ENCODE results near the gene BEST4. TPM values are rescaled to one million over a fixed set of nuclear protein-coding genes. Genes with fewer than 3 reads are reported as not detected.
"Not testable (repeated sequence)": the region's sequence is repeated elsewhere in the genome, so short reads cannot be mapped to it uniquely, and the experiment has no call there.

BEST4 gene
- polyA plus RNA-seq, 3 donors from 2014 or later: 0.37 TPM; not detected in 2

DNA sequence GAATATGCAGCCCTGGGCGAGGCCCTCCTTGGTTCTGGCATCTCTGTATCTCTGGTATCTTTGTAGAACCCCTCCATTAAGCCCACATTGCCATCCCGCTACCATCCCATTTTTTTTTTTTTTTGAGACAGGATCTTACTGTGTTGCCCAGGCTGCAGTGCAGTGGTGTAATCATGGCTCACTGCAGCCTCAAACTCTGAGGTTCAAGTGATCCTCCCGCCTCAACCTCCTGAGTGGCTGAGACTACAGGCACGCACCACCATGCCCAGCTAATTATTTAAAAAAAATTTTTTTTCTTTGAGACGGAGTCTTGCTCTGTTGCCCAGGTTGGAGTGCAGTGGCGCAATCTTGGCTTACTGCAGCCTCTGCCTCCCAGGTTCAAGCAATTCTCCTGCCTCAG, 36.4 kb upstream of the BEST4 start:
- not testable (repeated sequence) for H3K9me3 Mint-ChIP-seq; H3K27me3 Mint-ChIP-seq (ENCODE audit: low read depth in 3 of 3); H3K27ac Mint-ChIP-seq; DNase-seq; H3K4me3 Mint-ChIP-seq; H3K36me3 Mint-ChIP-seq
- H3K4me1 Mint-ChIP-seq: peaks cover 21 to 23% of the 10 kb centered on the region in 2 donors

DNA sequence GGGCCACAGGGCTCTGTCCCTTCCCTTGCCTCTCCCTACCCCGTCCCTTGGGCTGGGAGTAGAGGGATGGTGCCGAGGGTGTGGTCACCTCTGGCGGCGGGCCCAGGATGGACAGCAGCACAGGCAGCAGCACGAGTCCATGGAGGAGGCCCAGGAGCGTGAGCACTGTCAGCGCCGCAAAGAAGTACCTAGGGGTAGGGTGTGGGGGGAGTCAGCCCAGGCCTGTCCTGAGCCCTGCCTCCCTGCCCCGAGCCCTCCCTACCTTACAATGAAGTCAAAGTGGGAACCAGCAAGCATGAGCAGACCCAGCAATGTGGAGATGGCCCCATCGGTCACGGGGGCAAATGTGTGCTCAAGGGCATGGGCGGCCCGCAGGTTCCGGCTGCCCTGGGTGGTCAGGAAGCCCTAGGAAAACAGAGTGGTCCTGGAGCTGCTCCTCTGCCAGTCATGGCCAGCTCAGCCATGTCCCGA, 35.0 kb upstream of the BEST4 start:
- no peak overlapping the region for H3K4me3 Mint-ChIP-seq
- peaks cover 0 to 2% (median 0%) of the 10 kb centered on the region in 6 donors for H3K9me3 Mint-ChIP-seq
- DNase-seq: no peak
- peaks cover 7 to 10% (median 9%) of the 10 kb centered on the region in 3 donors for H3K27me3 Mint-ChIP-seq (ENCODE audit: low read depth in 3 of 3)
- H3K36me3 Mint-ChIP-seq: no peaks in the 10 kb centered on the region
- peaks cover 33 to 37% of the 10 kb centered on the region in 2 donors for H3K4me1 Mint-ChIP-seq
- no peak overlapping the region for H3K27ac Mint-ChIP-seq

DNA sequence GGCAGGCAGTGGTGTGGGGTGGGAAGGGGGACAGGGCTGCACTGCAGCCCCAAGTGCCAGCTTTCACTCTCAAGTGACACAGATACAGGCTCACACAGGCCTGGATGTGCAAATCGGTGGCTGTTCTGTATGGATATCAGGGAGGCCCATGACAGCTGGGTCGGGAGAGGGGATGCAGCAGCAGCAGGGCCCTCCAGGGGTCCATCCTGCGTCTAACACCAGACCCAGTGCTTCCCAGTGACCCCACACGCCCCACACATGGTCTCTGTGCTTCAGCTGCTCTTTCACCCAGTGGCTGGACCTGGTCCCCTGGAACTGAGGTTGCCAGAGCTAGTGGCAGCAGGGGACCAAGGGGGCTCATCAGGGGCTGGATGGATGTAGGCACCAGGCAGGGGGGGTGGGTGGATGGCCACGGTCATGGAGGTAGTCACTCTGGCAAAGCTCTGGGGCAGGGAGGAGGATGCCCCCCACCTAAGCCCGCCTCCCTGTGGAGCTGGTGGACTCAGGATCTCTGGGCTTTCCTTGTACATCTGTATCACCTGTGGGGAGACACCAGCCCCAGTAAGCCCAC, 34.2 kb upstream of the BEST4 start:
- H3K36me3 Mint-ChIP-seq: no peaks in the 10 kb centered on the region
- peaks cover 0 to 2% (median 0%) of the 10 kb centered on the region in 6 donors for H3K9me3 Mint-ChIP-seq
- no peak overlapping the region for H3K27ac Mint-ChIP-seq
- no peak overlapping the region for H3K4me3 Mint-ChIP-seq
- DNase-seq: no peak
- peaks cover 7 to 15% (median 9%) of the 10 kb centered on the region in 3 donors for H3K27me3 Mint-ChIP-seq (ENCODE audit: low read depth in 3 of 3)
- peaks cover 37 to 45% of the 10 kb centered on the region in 2 donors for H3K4me1 Mint-ChIP-seq

DNA sequence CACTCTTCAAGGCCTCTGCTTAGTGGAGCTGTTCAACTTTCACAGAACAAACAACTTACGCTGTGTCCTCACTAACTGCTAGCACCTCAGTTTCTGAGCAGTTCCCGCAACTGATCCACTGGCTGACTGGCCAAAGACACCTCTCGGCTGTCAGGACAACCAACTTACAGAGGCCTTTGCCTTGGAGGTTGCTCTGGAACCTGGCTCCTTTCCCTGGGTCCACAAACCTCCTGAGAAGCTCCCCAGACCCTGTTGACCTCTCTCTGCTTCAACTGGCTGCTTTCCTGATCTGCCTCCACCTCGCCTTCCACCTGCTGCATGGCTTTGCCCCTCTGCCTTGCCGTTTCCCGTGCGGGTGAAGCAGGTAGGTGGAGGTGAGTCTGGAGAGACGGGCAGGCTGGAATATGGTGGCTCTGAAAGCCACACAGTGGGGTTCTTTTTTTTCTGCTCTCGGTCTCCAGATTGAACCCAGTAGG, 33.3 kb upstream of the BEST4 start:
- H3K27ac Mint-ChIP-seq: peak overlapping the region; percentile 69 to 100 (median 92)
- H3K9me3 Mint-ChIP-seq: peaks cover 0 to 1% (median 0%) of the 10 kb centered on the region in 6 donors
- H3K4me3 Mint-ChIP-seq: peak overlapping the region; percentile 88 to 98 (median 97)
- no peak for DNase-seq
- H3K27me3 Mint-ChIP-seq (ENCODE audit: low read depth in 3 of 3): peaks cover 7 to 15% (median 8%) of the 10 kb centered on the region in 3 donors
- H3K4me1 Mint-ChIP-seq: peaks cover 37 to 48% of the 10 kb centered on the region in 2 donors
- H3K36me3 Mint-ChIP-seq: no peaks in the 10 kb centered on the region

DNA sequence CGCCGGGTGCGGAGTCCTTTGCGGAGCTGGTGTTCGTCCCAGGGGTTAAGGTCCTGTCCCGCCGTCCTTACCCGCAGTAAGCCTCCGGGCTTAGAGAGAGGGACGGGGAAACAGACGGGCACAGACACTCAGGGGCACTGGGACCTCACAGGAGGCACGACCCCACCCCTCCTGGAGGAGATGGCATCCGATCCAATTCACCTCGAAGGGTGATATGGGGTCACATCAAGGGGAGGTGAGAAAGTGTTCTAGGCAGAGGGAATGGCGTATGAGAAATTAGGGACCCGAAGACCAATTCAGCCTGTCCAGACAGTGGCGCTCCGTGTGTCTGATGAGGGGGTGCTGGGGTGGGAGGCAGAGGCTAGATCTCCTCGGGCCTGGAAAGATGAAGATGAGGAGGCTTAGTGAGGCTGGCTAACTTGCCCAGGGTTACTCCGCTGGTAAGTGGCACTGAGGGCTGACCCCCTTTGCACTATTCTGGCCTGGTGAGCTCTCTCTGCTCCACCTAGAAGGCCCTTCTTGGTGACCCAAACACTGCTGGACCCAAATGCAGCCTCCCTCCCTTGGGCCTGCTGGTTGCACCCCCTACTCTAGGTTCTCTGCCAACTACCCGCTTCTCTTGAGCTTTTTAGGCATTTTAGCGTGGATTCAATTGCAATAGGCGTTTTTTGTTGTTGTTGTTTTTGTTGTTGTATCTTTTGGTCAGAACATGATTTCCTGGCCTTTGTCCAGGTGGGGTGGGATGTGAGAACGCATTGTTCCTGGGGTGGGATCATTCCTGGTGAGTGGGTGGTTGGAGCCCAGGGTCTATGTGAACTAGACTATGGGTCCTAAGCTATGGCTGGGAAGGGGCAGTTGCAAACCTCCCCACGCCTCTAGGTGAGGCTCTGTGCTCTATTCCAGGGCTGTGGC, 32.6 kb upstream of the BEST4 start:
- H3K9me3 Mint-ChIP-seq: no peaks in the 10 kb centered on the region
- peak overlapping the region; percentile 100 for H3K27ac Mint-ChIP-seq
- no peaks in the 10 kb centered on the region for H3K36me3 Mint-ChIP-seq
- DNase-seq: no peak
- peaks cover 37 to 48% of the 10 kb centered on the region in 2 donors for H3K4me1 Mint-ChIP-seq
- H3K27me3 Mint-ChIP-seq (ENCODE audit: low read depth in 3 of 3): peaks cover 6 to 16% (median 7%) of the 10 kb centered on the region in 3 donors
- H3K4me3 Mint-ChIP-seq: peak overlapping the region; percentile 88 to 98 (median 97)

DNA sequence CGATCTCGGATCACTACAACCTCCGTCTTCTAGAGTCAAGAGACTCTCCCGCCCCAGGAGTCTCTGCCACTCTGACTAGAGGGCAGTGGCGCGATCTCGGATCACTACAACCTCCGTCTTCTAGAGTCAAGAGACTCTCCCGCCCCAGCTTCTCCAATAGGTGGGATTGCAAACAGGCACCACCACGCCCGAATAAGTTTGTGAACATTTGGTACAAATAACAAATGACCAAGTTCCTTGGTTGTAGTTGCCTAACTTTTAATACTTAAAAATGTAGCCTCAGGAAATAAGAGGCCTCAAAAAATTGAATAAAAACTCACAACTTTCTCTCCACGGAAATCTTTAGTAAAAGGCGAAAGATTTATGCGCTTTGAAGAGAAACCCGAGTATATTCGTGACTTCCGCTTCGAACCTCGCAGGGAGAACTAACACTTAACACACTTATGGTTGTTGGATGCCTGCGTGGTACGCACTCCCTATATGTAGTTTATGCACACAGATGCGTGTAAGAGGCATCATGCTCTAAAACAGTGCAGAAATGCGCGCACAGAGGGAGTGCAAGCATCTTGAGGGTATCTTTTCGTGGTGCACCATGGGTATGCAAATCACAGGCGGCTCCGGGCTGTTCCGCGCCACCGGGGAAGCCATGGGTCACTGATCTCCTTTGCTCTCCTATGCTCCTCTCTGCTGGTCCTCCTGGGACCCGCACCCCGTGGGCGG, 31.8 kb upstream of the BEST4 start:
- Mint-ChIP-seq H3K4me3 (peak overlapping the region; percentile 88 to 98 (median 97)), H3K27me3 (ENCODE audit: low read depth in 3 of 3) (peaks cover 4 to 16% (median 9%) of the 10 kb centered on the region in 3 donors), H3K27ac (peak overlapping the region; percentile 100), H3K9me3 (no peaks in the 10 kb centered on the region), H3K36me3 (no peaks in the 10 kb centered on the region), H3K4me1 (peaks cover 44 to 55% of the 10 kb centered on the region in 2 donors)
- peak; percentile 90 to 91 (median 91) for DNase-seq

DNA sequence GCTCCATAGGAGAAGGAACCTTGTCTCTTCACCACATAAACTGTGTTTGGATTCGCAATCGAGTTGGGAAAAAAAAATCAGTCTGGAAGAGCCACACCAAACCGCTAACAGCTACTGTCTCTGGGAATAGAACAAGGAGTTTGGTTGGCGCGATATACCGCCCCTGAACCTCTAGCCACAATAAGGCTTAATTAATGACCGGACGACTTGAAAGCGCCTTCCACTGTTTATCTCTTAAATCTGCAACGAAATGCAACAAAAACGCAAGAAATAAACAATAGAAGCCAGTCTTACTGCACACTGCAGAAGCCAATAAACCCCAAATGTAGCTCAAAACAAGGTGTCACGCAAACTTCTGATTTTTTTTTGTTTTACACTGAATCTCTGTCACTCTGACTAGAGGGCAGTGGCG, 31.2 kb upstream of the BEST4 start:
- Mint-ChIP-seq H3K9me3 (no peaks in the 10 kb centered on the region), H3K27me3 (ENCODE audit: low read depth in 3 of 3) (peaks cover 4 to 16% (median 11%) of the 10 kb centered on the region in 3 donors), H3K4me3 (peak overlapping the region; percentile 88 to 98 (median 97)), H3K27ac (peak overlapping the region; percentile 100), H3K4me1 (peaks cover 45 to 59% of the 10 kb centered on the region in 2 donors), H3K36me3 (no peaks in the 10 kb centered on the region)
- no peak for DNase-seq

DNA sequence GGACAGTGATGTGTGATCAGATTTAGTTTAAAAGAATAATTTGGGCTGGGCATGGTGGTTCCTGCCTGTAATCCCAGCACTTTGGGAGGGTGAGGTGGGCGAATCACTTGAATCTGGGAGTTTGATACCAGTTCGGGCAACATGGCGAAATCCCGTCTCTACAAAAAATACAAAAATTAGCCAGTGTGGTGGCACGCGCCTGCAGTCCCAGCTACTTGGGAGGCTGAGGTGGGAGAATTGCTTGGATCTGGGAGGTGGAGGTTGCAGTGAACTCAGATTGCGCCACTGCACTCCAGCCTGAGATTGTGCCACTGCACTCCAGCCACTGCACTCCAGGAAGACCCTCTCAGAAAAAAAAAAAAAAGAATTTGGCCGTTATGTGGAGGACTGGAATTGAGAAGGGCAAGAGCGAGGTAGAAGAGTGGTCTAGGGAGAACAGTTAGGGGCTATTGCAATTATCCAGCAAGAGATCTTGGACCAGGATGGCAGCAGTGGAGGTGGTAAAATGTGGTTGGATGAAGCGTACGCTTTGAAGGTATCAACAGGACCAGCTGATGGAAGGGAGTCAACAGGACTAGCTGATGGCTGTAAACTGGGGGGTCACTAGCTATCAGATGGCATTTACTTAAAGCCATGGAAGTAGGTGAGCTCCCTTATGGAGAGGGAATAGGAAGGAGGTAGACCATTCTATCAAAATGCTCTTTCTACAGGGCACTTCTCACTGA, 30.0 kb upstream of the BEST4 start:
- Mint-ChIP-seq H3K9me3 (no peaks in the 10 kb centered on the region), H3K27ac (peak overlapping the region; percentile 58 to 100 (median 80)), H3K36me3 (no peaks in the 10 kb centered on the region), H3K4me1 (peaks cover 51 to 65% of the 10 kb centered on the region in 2 donors), H3K4me3 (peak overlapping the region; percentile 50 to 97 (median 67)), H3K27me3 (ENCODE audit: low read depth in 3 of 3) (peaks cover 4 to 16% (median 11%) of the 10 kb centered on the region in 3 donors)
- no peak for DNase-seq

DNA sequence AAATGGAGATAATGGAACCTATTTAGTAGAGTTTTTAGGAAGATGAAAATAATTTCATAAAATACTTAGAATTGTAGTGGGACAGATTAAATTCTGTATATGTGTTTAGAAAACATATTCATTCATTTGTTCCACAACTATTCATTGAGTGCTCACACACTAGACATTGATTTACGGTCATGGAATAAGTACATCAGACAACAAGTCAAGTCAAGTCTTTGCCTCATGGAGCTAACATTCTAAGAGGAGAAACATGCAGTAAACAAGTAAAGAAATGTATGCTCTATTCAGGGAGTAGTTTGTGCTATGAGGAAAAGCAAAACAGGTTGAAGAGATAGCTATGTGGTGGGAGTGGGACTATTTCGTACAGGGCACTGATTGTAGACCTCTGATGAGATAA, 29.3 kb upstream of the BEST4 start:
- Mint-ChIP-seq H3K4me1 (peaks cover 53 to 65% of the 10 kb centered on the region in 2 donors), H3K36me3 (no peaks in the 10 kb centered on the region), H3K27ac (peak overlapping the region; percentile 54 to 100 (median 79)), H3K4me3 (peak overlapping the region in 4 of 5 donors; percentile 9 to 72 (median 60)), H3K9me3 (no peaks in the 10 kb centered on the region), H3K27me3 (ENCODE audit: low read depth in 3 of 3) (peaks cover 4 to 16% (median 11%) of the 10 kb centered on the region in 3 donors)
- DNase-seq: no peak

DNA sequence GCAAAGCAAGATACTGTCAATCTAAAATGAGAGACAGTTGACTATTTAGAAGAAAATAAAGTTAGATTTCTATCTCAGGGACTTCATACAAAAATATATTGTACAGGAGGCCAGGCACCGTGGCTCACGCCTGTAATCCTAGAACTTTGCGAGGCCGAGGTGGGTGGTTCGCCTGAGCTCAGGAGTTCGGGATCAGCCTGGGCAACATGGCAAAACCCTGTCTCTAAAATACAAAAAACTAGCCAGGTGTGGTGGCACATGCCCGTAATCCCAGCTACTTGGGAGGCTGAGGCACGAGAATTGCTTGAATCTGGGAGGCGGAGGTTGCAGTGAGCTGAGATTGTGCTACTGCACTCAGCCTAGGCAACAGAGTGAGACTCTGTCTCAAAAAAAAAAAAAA, 28.0 kb upstream of the BEST4 start:
- H3K9me3 Mint-ChIP-seq, H3K36me3 Mint-ChIP-seq, DNase-seq: not testable (repeated sequence)
- Mint-ChIP-seq H3K4me1 (peaks cover 54 to 64% of the 10 kb centered on the region in 2 donors), H3K27me3 (ENCODE audit: low read depth in 3 of 3) (peaks cover 4 to 16% (median 11%) of the 10 kb centered on the region in 3 donors), H3K4me3 (peak overlapping the region in 1 of 5 donors; percentile 87), H3K27ac (peak overlapping the region in 1 of 6 donors; percentile 29)

DNA sequence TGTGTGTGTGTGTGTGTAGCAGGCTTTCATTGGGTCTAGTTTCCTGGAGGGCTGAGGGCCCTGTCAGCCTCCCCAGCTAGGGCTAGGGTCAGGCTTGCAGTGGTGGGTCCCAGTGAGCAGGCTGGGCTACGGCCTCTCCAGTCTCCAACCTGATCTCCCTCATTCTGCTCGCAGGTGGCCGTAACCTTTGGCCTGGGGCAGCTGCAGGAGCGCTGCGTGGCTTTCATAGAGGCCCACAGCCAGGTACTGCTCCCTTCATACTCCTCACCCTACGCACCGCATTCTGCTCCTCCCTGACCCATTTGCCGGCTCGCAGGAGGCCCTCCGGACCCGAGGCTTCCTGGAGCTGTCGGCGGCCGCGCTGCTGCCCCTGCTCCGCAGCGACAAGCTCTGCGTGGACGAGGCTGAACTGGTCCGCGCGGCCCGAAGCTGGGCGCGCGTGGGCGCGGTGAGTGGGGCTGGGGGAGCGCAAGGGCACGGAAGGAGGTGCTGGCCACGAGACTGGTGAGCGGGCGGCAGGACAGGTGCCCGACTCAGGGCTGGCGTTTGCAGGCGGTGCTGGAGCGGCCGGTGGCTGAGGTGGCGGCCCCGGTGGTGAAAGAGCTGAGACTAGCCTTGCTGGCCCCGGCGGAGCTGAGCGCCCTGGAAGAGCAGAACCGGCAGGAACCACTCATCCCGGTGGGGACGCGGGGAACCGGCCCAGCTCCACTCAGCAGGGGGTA, 25.0 kb upstream of the BEST4 start:
- Mint-ChIP-seq H3K4me3 (peak overlapping the region in 4 of 5 donors; percentile 36 to 87 (median 76)), H3K4me1 (peaks cover 53 to 55% of the 10 kb centered on the region in 2 donors), H3K36me3 (no peaks in the 10 kb centered on the region), H3K27ac (peak overlapping the region in 1 of 6 donors; percentile 67), H3K9me3 (no peaks in the 10 kb centered on the region), H3K27me3 (ENCODE audit: low read depth in 3 of 3) (peaks cover 0 to 13% (median 7%) of the 10 kb centered on the region in 3 donors)
- DNase-seq: no peak

DNA sequence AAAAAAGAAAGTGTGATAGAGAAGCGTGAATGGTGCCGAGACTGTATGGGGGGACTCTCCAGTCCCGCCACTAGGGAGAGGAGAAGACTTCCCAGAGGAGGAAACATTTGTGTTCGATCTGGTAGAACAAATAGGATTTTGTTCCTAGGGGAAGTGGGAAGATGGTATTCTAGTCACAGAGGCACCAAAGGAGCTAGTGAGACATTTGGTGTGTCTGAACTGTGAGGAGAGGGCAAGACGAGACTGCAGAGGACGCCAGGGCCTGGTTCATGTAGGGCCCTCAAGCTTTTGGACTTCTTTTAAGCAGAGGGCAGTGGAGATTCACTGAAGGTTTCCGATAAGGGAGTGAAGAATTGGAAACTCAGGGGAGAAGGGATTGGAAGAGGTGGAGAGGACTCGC, 23.3 kb upstream of the BEST4 start:
- Mint-ChIP-seq H3K27ac (peak overlapping the region; percentile 14 to 98 (median 50)), H3K36me3 (no peaks in the 10 kb centered on the region), H3K27me3 (ENCODE audit: low read depth in 3 of 3) (peaks cover 0 to 8% (median 7%) of the 10 kb centered on the region in 3 donors), H3K4me3 (peak overlapping the region in 4 of 5 donors; percentile 33 to 69 (median 48)), H3K9me3 (no peaks in the 10 kb centered on the region), H3K4me1 (peaks cover 52 to 64% of the 10 kb centered on the region in 2 donors)
- DNase-seq: no peak

Measured in immature natural killer cell (primary cell).